MM.1S (cell line): ENCODE results near the gene RNF123.

Experiments
- DNase-seq: peaks from one replicate; pipeline ENCODE4 v3.0.0-alpha.2; 2015
- H2AFZ ChIP-seq: fragments of 300-600 bp; sonication (generic); 2 replicates; pipeline ENCODE4 v1.6.0; 2016; ENCODE audit warnings: antibody characterized with exemption, low read length
- H3F3A ChIP-seq: fragments of 300-600 bp; sonication (generic); 2 replicates; pipeline ENCODE4 v1.6.1; 2016; ENCODE audit warnings: mild to moderate bottlenecking, antibody characterized with exemption, low read length, moderate library complexity, mixed read lengths; ENCODE audit not compliant: insufficient read depth
- H3K27ac ChIP-seq: fragments of 300-600 bp; sonication (generic); 2 replicates; pipeline ENCODE4 v1.5.1; 2016; ENCODE audit warnings: mild to moderate bottlenecking, low read length
- H3K27me3 ChIP-seq: fragments of 300-600 bp; sonication (generic); replicated peaks from 2 replicates; pipeline ENCODE4 v1.6.0; 2016; ENCODE audit warnings: low read length; ENCODE audit not compliant: insufficient read depth
- H3K36me3 ChIP-seq: fragments of 300-600 bp; sonication (generic); replicated peaks from 2 replicates; pipeline ENCODE4 v1.6.1; 2016; ENCODE audit warnings: mild to moderate bottlenecking, low read length, mixed read lengths; ENCODE audit not compliant: insufficient read depth
- H3K4me1 ChIP-seq: fragments of 300-600 bp; sonication (generic); 2 replicates; pipeline ENCODE4 v1.6.1; 2016; ENCODE audit warnings: low read length, mixed read lengths
- H3K4me2 ChIP-seq: fragments of 300-600 bp; sonication (generic); 2 replicates; pipeline ENCODE4 v1.6.0; 2016; ENCODE audit warnings: low read depth, low read length
- H3K4me3 ChIP-seq: fragments of 300-600 bp; sonication (generic); 2 replicates; pipeline ENCODE4 v1.5.1; 2016; ENCODE audit warnings: low read length, mixed read lengths
- H3K79me2 ChIP-seq: fragments of 300-600 bp; sonication (generic); 2 replicates; pipeline ENCODE4 v1.6.1; 2016; ENCODE audit warnings: mixed run types, low read length, mixed read lengths
- H3K9ac ChIP-seq: fragments of 300-600 bp; sonication (generic); 2 replicates; pipeline ENCODE4 v1.6.1; 2016; ENCODE audit warnings: low read length, mixed read lengths
- H3K9me2 ChIP-seq: fragments of 300-600 bp; sonication (generic); replicated peaks from 2 replicates; pipeline ENCODE4 v1.6.1; 2016; ENCODE audit warnings: mild to moderate bottlenecking, low read length, mixed read lengths; ENCODE audit not compliant: insufficient read depth
- H3K9me3 ChIP-seq: fragments of 300-600 bp; sonication (generic); replicated peaks from 2 replicates; pipeline ENCODE4 v1.6.1; 2016; ENCODE audit warnings: mild to moderate bottlenecking, low read length, mixed read lengths; ENCODE audit not compliant: insufficient read depth
- H4K20me1 ChIP-seq: fragments of 300-600 bp; sonication (generic); 2 replicates; pipeline ENCODE4 v1.6.1; 2016; ENCODE audit warnings: mild to moderate bottlenecking, low read length, moderate library complexity, mixed read lengths; ENCODE audit not compliant: insufficient read depth
- CTCF ChIP-seq: fragments of 300-600 bp; sonication (generic); IDR thresholded peaks from 2 replicates; pipeline ENCODE4 v1.5.1; 2016; ENCODE audit warnings: antibody characterized with exemption, low read length, mixed read lengths
- EZH2 ChIP-seq: fragments of 300-600 bp; sonication (generic); optimal IDR thresholded peaks from 2 replicates; pipeline ENCODE3; 2017; ENCODE audit warnings: low read depth, mild to moderate bottlenecking, antibody characterized with exemption, low read length, mixed read lengths
- EZH2phosphoT487 ChIP-seq: fragments of 300-600 bp; sonication (generic); IDR thresholded peaks from 2 replicates; pipeline ENCODE4 v1.6.1; 2018; ENCODE audit warnings: antibody characterized with exemption, low read length

RNF123 gene

GRCh38 chr3:49689046-49689907 is at the start of gene RNF123, which contains the start of gene MST1:
Gene RNF123 (plus strand): TSS chr3:49689557. CDS start chr3:49691166, 1,609 bp downstream.
Gene MST1 (minus strand): TSS chr3:49689474. CDS start chr3:49688691, 783 bp downstream.
- peak; percentile 91 for DNase-seq

GRCh38 chr3:49641292-49641691 is 48.1 kb upstream of the RNF123 start:
- H3K27ac ChIP-seq = no peak overlapping the region
- no peak for DNase-seq

More at GRCh38 chr3:49689046-49689907, at the start of gene RNF123, which contains the start of gene MST1:
- no peaks in the 10 kb centered on the region for H3K27me3 ChIP-seq
- no peaks in the 10 kb centered on the region for H3K9me3 ChIP-seq
- no peaks in the 10 kb centered on the region for H3F3A ChIP-seq
- peak within 1 kb of the TSS; percentile 81 for H3K4me2 ChIP-seq
- peaks cover 4% of the 10 kb centered on the region; the same call in 1 of the 2 replicates for H3K4me1 ChIP-seq
- H3K36me3 ChIP-seq = no peaks in the 10 kb centered on the region
- peak within 1 kb of the TSS; percentile 92 for H2AFZ ChIP-seq
- H3K79me2 ChIP-seq = peaks cover 20% of the 10 kb centered on the region
- peak within 1 kb of the TSS; percentile 22; the same call in 1 of the 2 replicates for H3K27ac ChIP-seq
- peak within 1 kb of the TSS; percentile 86 for H3K4me3 ChIP-seq
- peak within 1 kb of the TSS; percentile 83 for H3K9ac ChIP-seq
- no peaks in the 10 kb centered on the region for H4K20me1 ChIP-seq
- peak; percentile 26 for TF ChIP-seq CTCF
- no peak for TF ChIP-seq EZH2
- no peaks in the 10 kb centered on the region for H3K9me2 ChIP-seq

GRCh38 chr3:49641921-49642707 is 47.2 kb upstream of the RNF123 start:
- Histone ChIP-seq H3K27ac (no peak overlapping the region), H3K9me3 (no peaks in the 10 kb centered on the region), H3K4me2 (no peak overlapping the region), H3K36me3 (no peaks in the 10 kb centered on the region), H3F3A (no peaks in the 10 kb centered on the region), H4K20me1 (no peaks in the 10 kb centered on the region), H3K27me3 (no peaks in the 10 kb centered on the region), H3K9ac (no peak overlapping the region), H3K4me3 (no peak overlapping the region), H3K79me2 (no peaks in the 10 kb centered on the region), H2AFZ (no peak overlapping the region), H3K4me1 (peaks cover 4% of the 10 kb centered on the region), H3K9me2 (no peaks in the 10 kb centered on the region)
- no peak for DNase-seq
- TF ChIP-seq EZH2phosphoT487 = no peak
- no peak for TF ChIP-seq EZH2
- TF ChIP-seq CTCF = no peak

More at GRCh38 chr3:49641292-49641691, 48.1 kb upstream of the RNF123 start:
- H3K36me3 ChIP-seq = no peaks in the 10 kb centered on the region
- H3K9ac ChIP-seq = no peak overlapping the region
- H3K9me2 ChIP-seq = no peaks in the 10 kb centered on the region
- H3K4me3 ChIP-seq = no peak overlapping the region
- no peaks in the 10 kb centered on the region for H3K9me3 ChIP-seq
- H3K27me3 ChIP-seq = no peaks in the 10 kb centered on the region
- H3K4me2 ChIP-seq = no peak overlapping the region
- no peaks in the 10 kb centered on the region for H4K20me1 ChIP-seq
- H2AFZ ChIP-seq = no peak overlapping the region
- no peaks in the 10 kb centered on the region for H3K79me2 ChIP-seq
- TF ChIP-seq CTCF (no peak), EZH2 (no peak), EZH2phosphoT487 (no peak)
- H3K4me1 ChIP-seq = peaks cover 12% of the 10 kb centered on the region
- H3F3A ChIP-seq = no peaks in the 10 kb centered on the region
